Measurements from ENCODE around the gene NUMB. TPM values are rescaled to one million over a fixed set of nuclear protein-coding genes. Genes with fewer than 3 reads are reported as not detected.

Gene NUMB
- total and polyA plus RNA-seq, 4 donors = 21.2 to 45.8 (median 26.1) TPM

GRCh38 chr14:73492043-73492552, 33.8 kb upstream of the NUMB start:
- Histone ChIP-seq H3K27me3 (ENCODE audit: control insufficient read depth in 4 of 4, insufficient read depth in 4 of 4, low read length in 3 of 4) (no peaks in the 10 kb centered on the region), H3K4me1 (ENCODE audit: control insufficient read depth in 4 of 4, insufficient read depth in 4 of 4, low read length in 3 of 4) (peaks cover 6 to 17% (median 10%) of the 10 kb centered on the region in 4 donors), H3K27ac (ENCODE audit: low read depth in 1 of 2, low read length in 2 of 2) (no peak overlapping the region), H3K9me3 (ENCODE audit: control insufficient read depth in 4 of 4, low read length in 3 of 4) (no peaks in the 10 kb centered on the region), H3K4me3 (ENCODE audit: low read depth in 1 of 3, low read length in 3 of 3) (peak overlapping the region; percentile 71 to 88 (median 83)), H3K9ac (ENCODE audit: low read depth in 1 of 2, low read length in 2 of 2) (no peak overlapping the region), H3K36me3 (ENCODE audit: control insufficient read depth in 4 of 4, insufficient read depth in 3 of 4, low read depth in 1 of 4, low read length in 3 of 4) (no peaks in the 10 kb centered on the region)
- TF ChIP-seq HNF4G (IDR thresholded peaks at IDR 0.05) (no peak), NR2F2 (IDR thresholded peaks at IDR 0.05) (no peak), MAX (IDR thresholded peaks at IDR 0.05) (no peak), FOXA2 (IDR thresholded peaks at IDR 0.05) (no peak), YY1 (IDR thresholded peaks at IDR 0.05) (no peak), ZBTB33 (IDR thresholded peaks at IDR 0.05) (no peak), REST (IDR thresholded peaks at IDR 0.05) (no peak), GABPA (IDR thresholded peaks at IDR 0.05 in 1 of 2, conservative IDR thresholded peaks at IDR 0.05 in 1 of 2) (no peak), TAF1 (conservative IDR thresholded peaks at IDR 0.05) (no peak), RXRA (IDR thresholded peaks at IDR 0.05) (no peak), SP1 (IDR thresholded peaks at IDR 0.05) (no peak), FOXA1 (IDR thresholded peaks at IDR 0.05) (no peak), EGR1 (IDR thresholded peaks at IDR 0.05; ENCODE audit: low read depth in 2 of 2) (no peak), RAD21 (IDR thresholded peaks at IDR 0.05) (no peak), HNF4A (conservative IDR thresholded peaks at IDR 0.05) (no peak), JUND (IDR thresholded peaks at IDR 0.05) (no peak), CTCF (IDR thresholded peaks at IDR 0.05; ENCODE audit: low read depth, low read length, missing input control) (no peak), ATF3 (IDR thresholded peaks at IDR 0.05) (no peak)
- no peak for DNase-seq (ENCODE audit: low spot score)
- 68% methylated on average over 24 of the region's 24 CpGs for WGBS
